ENCODE measurements around the gene SMG6. TPM values are rescaled to one million over a fixed set of nuclear protein-coding genes. Genes with fewer than 3 reads are reported as not detected.

Gene SMG6
- total and polyA plus RNA-seq, 2 of the 8 experiments (the other 6 are each of a cell fraction or from before 2014, with no cell fraction given) = 18.5 to 25.2 TPM

DNA sequence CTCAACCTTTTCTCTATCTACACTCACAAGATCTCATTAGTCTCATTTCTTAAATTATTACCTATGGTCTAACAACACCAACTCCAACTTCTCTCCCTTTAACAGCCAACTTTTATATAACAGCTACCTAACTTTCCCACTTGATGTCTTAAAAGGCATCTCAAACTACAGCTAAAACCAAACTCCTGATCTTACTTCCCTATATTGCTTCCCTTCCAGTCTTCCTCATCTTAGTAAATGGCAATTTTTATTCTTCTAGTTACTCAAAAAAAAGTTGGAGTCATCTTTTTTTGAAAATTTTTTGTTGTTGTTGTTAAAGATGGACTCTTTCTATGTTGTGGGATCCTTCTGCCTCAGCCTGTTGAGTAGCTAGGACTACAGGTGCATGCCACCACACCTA, 15.5 kb upstream of the SMG6 start:
- Histone ChIP-seq H3K36me3 (ENCODE audit: control insufficient read depth in 2 of 4, insufficient read depth in 4 of 4, low read length in 3 of 4) (peaks cover 10 to 24% (median 19%) of the 10 kb centered on the region in 4 experiments), H2AFZ (ENCODE audit: low read length) (no peak overlapping the region), H2BK20ac (ENCODE audit: low read length) (no peak overlapping the region), H3K23ac (ENCODE audit: insufficient read length) (no peak overlapping the region), H3K79me2 (ENCODE audit: control insufficient read depth in 1 of 2, insufficient read depth in 2 of 2, low read length in 2 of 2) (no peaks in the 10 kb centered on the region), H3K27ac (ENCODE audit: low read depth, low read length) (no peak overlapping the region), H3K79me1 (ENCODE audit: low read depth, low read length) (no peaks in the 10 kb centered on the region), H3K4ac (replicated peaks; ENCODE audit: insufficient read length, low read depth, low read length) (no peak overlapping the region), H3K23me2 (ENCODE audit: low read depth, low read length) (no peaks in the 10 kb centered on the region), H2BK5ac (ENCODE audit: low read depth, low read length) (no peak overlapping the region), H3K27me3 (replicated peaks in 1 of 4; ENCODE audit: control insufficient read depth in 3 of 4, extremely low read depth in 1 of 4, insufficient read depth in 3 of 4, low read length in 3 of 4) (no peaks in the 10 kb centered on the region), H2BK12ac (ENCODE audit: low read depth, low read length) (no peak overlapping the region), H2BK120ac (replicated peaks; ENCODE audit: low read depth, low read length) (no peak overlapping the region), H2AK5ac (ENCODE audit: low read depth, low read length) (no peak overlapping the region), H3K4me3 (ENCODE audit: extremely low read depth in 1 of 4, insufficient read depth in 2 of 4, low read depth in 3 of 4, low read length in 4 of 4) (no peak overlapping the region), H3K56ac (replicated peaks; ENCODE audit: insufficient read length, low read depth, low read length) (no peak overlapping the region), H3K9ac (replicated peaks in 1 of 4; ENCODE audit: extremely low read depth in 1 of 4, low read depth in 3 of 4, low read length in 3 of 4) (no peak overlapping the region), H4K91ac (replicated peaks; ENCODE audit: insufficient read length, low read length) (no peak overlapping the region), H4K5ac (ENCODE audit: insufficient read length, low read depth, low read length) (no peak overlapping the region), H3K18ac (ENCODE audit: extremely low read depth, low read length) (no peak overlapping the region), H3K4me1 (replicated peaks in 1 of 4; ENCODE audit: control insufficient read depth in 3 of 4, insufficient read depth in 4 of 4, low read length in 3 of 4) (no peaks in the 10 kb centered on the region), H3K14ac (ENCODE audit: insufficient read length) (no peak overlapping the region), H4K8ac (ENCODE audit: extremely low read depth, insufficient read depth, low read length) (no peak overlapping the region), H3K9me3 (ENCODE audit: insufficient read depth in 2 of 2, low read depth in 1 of 2, low read length in 1 of 2) (no peaks in the 10 kb centered on the region), H2BK15ac (ENCODE audit: low read length) (no peak overlapping the region), H4K20me1 (replicated peaks in 1 of 2; ENCODE audit: control insufficient read depth in 1 of 2, insufficient read depth in 2 of 2, low read length in 2 of 2) (peaks cover 0 to 5% of the 10 kb centered on the region in 2 experiments), H3K4me2 (ENCODE audit: insufficient read depth in 1 of 2, low read depth in 2 of 2, low read length in 2 of 2) (no peak overlapping the region)
- FAIRE-seq (no peak), DNase-seq (ENCODE audit: low read depth in 1 of 2, low spot score in 2 of 2) (no peak)
- ChIA-PET POLR2A (ENCODE audit: partially characterized antibody) (interaction anchor here (2.8 to 12.1 kb wide), 3 partner anchors 11 to 17 kb away, joined by 10 to 230 read pairs (median 21); partner anchors contain the start of genes SGSM2, SMG6, SRR and TSR1), CTCF (ENCODE audit: partially characterized antibody) (interaction anchor here (0.8 kb wide), 1 partner anchor 13 kb away, joined by 3 read pairs; no protein-coding TSS in a partner anchor)
- TF ChIP-seq TAF7 (optimal IDR thresholded peaks at IDR 0.05; ENCODE audit: borderline replicate concordance, low read depth, low read length) (no peak), MAFK (IDR thresholded peaks at IDR 0.05; ENCODE audit: low read depth, low read length) (no peak), TCF12 (IDR thresholded peaks at IDR 0.05; ENCODE audit: low read depth, low read length) (no peak)
